Measurements from ENCODE around the gene NINL.
"Not testable (repeated sequence)": the region's sequence is repeated elsewhere in the genome, so short reads cannot be mapped to it uniquely, and the experiment has no call there.

Gene NINL

GRCh38 chr20:25529295-25529951 lies 55.9 kb downstream of the NINL start:
- DNase-seq: no peak

- no peak for DNase-seq
Measured at GRCh38 chr20:25527949-25528348, 57.4 kb downstream of the NINL start.

GRCh38 chr20:25526446-25526845 lies 58.9 kb downstream of the NINL start:
- no peak for DNase-seq

- no peak for DNase-seq
Measured at GRCh38 chr20:25525867-25526266, 59.5 kb downstream of the NINL start.

GRCh38 chr20:25525295-25525694 lies 60.0 kb downstream of the NINL start:
- no peak for DNase-seq

GRCh38 chr20:25521382-25521781 lies 63.9 kb downstream of the NINL start:
- no peak for DNase-seq

- DNase-seq: no peak
Measured at GRCh38 chr20:25517124-25517523, 68.2 kb downstream of the NINL start.

- no peak for DNase-seq
Measured at GRCh38 chr20:25514747-25515340, 70.5 kb downstream of the NINL start.

GRCh38 chr20:25514195-25514594 lies 71.1 kb downstream of the NINL start:
- no peak for DNase-seq

- DNase-seq: no peak
Measured at GRCh38 chr20:25512709-25513108, 72.6 kb downstream of the NINL start.

- no peak for DNase-seq
Measured at GRCh38 chr20:25511183-25511582, 74.1 kb downstream of the NINL start.

- DNase-seq: no peak
Measured at GRCh38 chr20:25510721-25511120, 74.6 kb downstream of the NINL start.

GRCh38 chr20:25510202-25510601 lies 75.1 kb downstream of the NINL start:
- no peak for DNase-seq

GRCh38 chr20:25509084-25509483 lies 76.2 kb downstream of the NINL start:
- DNase-seq: no peak

GRCh38 chr20:25508083-25508770 lies 77.1 kb downstream of the NINL start:
- DNase-seq: no peak

GRCh38 chr20:25507385-25508082 lies 77.8 kb downstream of the NINL start:
- DNase-seq: no peak

- no peak for DNase-seq
Measured at GRCh38 chr20:25504366-25505135, 80.8 kb downstream of the NINL start.

- DNase-seq: no peak
Measured at GRCh38 chr20:25503936-25504335, 81.4 kb downstream of the NINL start.

GRCh38 chr20:25503051-25503639 lies 82.2 kb downstream of the NINL start:
- not testable (repeated sequence) for DNase-seq

GRCh38 chr20:25500880-25501351 lies 84.4 kb downstream of the NINL start:
- no peak for DNase-seq

- DNase-seq: no peak
Measured at GRCh38 chr20:25499855-25500434, 85.4 kb downstream of the NINL start.

GRCh38 chr20:25499031-25499430 lies 86.3 kb downstream of the NINL start:
- no peak for DNase-seq
